ENCODE data around the gene HNRNPL.

DNA sequence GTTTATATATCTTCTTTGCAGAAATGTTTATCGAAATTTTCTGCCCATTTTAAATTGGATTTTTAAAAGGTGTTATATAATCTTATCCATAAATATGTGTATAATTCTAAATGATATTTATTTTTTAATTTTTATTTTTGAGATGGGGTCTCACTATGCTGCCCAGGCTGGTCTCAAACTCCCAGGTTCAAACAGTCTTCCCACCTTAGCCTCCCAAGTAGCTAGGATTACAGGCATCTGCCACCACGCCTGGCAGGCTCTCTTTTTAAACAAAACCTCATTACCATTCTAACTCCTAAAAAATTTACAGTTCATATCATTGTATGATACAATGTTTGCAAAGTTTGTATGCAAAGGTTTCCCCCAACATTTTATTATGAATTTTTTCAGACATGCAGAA is 53.6 kb downstream of the HNRNPL start:
- TF ChIP-seq JUNB (CRISPR knock-in tag; conservative IDR thresholded peaks at IDR 0.05) = no peak
- TF ChIP-seq, protein P1, sequence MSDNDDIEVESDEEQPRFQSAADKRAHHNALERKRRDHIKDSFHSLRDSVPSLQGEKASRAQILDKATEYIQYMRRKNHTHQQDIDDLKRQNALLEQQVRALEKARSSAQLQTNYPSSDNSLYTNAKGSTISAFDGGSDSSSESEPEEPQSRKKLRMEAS (CRISPR knock-in tag; IDR thresholded peaks at IDR 0.05) = no peak
- TF ChIP-seq CTCF (IDR thresholded peaks at IDR 0.05 in 2 of 3, conservative IDR thresholded peaks at IDR 0.05 in 1 of 3; ENCODE audit: insufficient read depth in 2 of 3, low read depth in 1 of 3, low read length in 3 of 3) = no peak
- TF ChIP-seq, protein P2, sequence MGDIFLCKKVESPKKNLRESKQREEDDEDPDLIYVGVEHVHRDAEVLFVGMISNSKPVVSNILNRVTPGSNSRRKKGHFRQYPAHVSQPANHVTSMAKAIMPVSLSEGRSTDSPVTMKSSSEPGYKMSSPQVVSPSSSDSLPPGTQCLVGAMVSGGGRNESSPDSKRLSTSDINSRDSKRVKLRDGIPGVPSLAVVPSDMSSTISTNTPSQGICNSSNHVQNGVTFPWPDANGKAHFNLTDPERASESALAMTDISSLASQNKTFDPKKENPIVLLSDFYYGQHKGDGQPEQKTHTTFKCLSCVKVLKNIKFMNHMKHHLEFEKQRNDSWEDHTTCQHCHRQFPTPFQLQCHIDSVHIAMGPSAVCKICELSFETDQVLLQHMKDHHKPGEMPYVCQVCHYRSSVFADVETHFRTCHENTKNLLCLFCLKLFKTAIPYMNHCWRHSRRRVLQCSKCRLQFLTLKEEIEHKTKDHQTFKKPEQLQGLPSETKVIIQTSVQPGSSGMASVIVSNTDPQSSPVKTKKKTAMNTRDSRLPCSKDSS (IDR thresholded peaks at IDR 0.05; ENCODE audit: low read depth, partially characterized antibody) = no peak
- no peak for TF ChIP-seq ZBTB40 (IDR thresholded peaks at IDR 0.05)
- TF ChIP-seq ZBTB40 (CRISPR knock-in tag; IDR thresholded peaks at IDR 0.05) = no peak
- TF ChIP-seq RFX5 (IDR thresholded peaks at IDR 0.05; ENCODE audit: low read depth, low read length) = no peak
- no peak for TF ChIP-seq ETV6 (IDR thresholded peaks at IDR 0.05; ENCODE audit: borderline replicate concordance in 1 of 2, low read depth in 2 of 2, low read length in 1 of 2)
- TF ChIP-seq ETV6 (CRISPR knock-in tag; IDR thresholded peaks at IDR 0.05; ENCODE audit: borderline replicate concordance) = no peak
- no peak for TF ChIP-seq STAT6 (CRISPR knock-in tag; IDR thresholded peaks at IDR 0.05)
- TF ChIP-seq TBP (optimal IDR thresholded peaks at IDR 0.05; ENCODE audit: low read depth, low read length) = no peak
- no peak for TF ChIP-seq NR2C2 (CRISPR knock-in tag; IDR thresholded peaks at IDR 0.05)
- no peak for TF ChIP-seq NR2C2 (tag; IDR thresholded peaks at IDR 0.05)
